Measurements from ENCODE around the gene SAA4.
"Not testable (repeated sequence)": the region's sequence is repeated elsewhere in the genome, so short reads cannot be mapped to it uniquely, and the experiment has no call there.

GRCh38 chr11:18189476-18190245 is 46.9 kb downstream of the SAA4 start:
- not testable (repeated sequence) for TF ChIP-seq CTCF (IDR thresholded peaks at IDR 0.05; ENCODE audit: control extremely low read depth in 1 of 3, insufficient read depth in 1 of 3, low read depth in 1 of 3, low read length in 3 of 3); USF2 (IDR thresholded peaks at IDR 0.05; ENCODE audit: low read length); JUND (IDR thresholded peaks at IDR 0.05; ENCODE audit: low read length); TBP (IDR thresholded peaks at IDR 0.05; ENCODE audit: low read depth, low read length); ATF2 (IDR thresholded peaks at IDR 0.05; ENCODE audit: low read length); CBX5 (IDR thresholded peaks at IDR 0.05; ENCODE audit: low read depth, low read length)
